Stimulated activated CD4-positive, alpha-beta T cell treated with anti-CD3 and anti-CD28 coated beads, Interleukin-12 subunit alpha, Interleukin-12 subunit beta, amount 100 ng/mL, for 4 hours (primary cell): ENCODE measurements around the gene SERPINI2.
"Not testable (repeated sequence)": the region's sequence is repeated elsewhere in the genome, so short reads cannot be mapped to it uniquely, and the experiment has no call there.

Source experiments
- DNase-seq: peaks from one replicate; pipeline ENCODE4 v3.0.0-alpha.2; 2020

Gene SERPINI2

GRCh38 chr3:167445491-167445890 is 28.4 kb downstream of the SERPINI2 start:
- no peak for DNase-seq

GRCh38 chr3:167441256-167441655 is 32.6 kb downstream of the SERPINI2 start:
- no peak for DNase-seq

GRCh38 chr3:167437428-167438139 is 36.3 kb downstream of the SERPINI2 start:
- no peak for DNase-seq

- not testable (repeated sequence) for DNase-seq
Observed at GRCh38 chr3:167426962-167427361, 46.9 kb downstream of the SERPINI2 start.

- DNase-seq = not testable (repeated sequence)
Observed at GRCh38 chr3:167422396-167422795, 51.4 kb downstream of the SERPINI2 start.

- no peak for DNase-seq
Observed at GRCh38 chr3:167409611-167410010, 64.2 kb downstream of the SERPINI2 start.

GRCh38 chr3:167406876-167407492 is 66.9 kb downstream of the SERPINI2 start:
- DNase-seq = no peak

- DNase-seq = no peak
Observed at GRCh38 chr3:167397826-167398225, 76.0 kb downstream of the SERPINI2 start.

GRCh38 chr3:167396075-167396474 is 77.8 kb downstream of the SERPINI2 start:
- DNase-seq = no peak

GRCh38 chr3:167394003-167394402 is 79.8 kb downstream of the SERPINI2 start:
- no peak for DNase-seq
